G401.6 (cell line): ENCODE measurements around the gene DNAJC12.
"Not testable (repeated sequence)": the region's sequence is repeated elsewhere in the genome, so short reads cannot be mapped to it uniquely, and the experiment has no call there.

Experiments
- FAIRE-seq: peaks from 2 replicates; lab custom pipeline; 2012; peaks lifted over from hg19 to GRCh38; lab: Jason Lieb, UNC

Gene DNAJC12

DNA sequence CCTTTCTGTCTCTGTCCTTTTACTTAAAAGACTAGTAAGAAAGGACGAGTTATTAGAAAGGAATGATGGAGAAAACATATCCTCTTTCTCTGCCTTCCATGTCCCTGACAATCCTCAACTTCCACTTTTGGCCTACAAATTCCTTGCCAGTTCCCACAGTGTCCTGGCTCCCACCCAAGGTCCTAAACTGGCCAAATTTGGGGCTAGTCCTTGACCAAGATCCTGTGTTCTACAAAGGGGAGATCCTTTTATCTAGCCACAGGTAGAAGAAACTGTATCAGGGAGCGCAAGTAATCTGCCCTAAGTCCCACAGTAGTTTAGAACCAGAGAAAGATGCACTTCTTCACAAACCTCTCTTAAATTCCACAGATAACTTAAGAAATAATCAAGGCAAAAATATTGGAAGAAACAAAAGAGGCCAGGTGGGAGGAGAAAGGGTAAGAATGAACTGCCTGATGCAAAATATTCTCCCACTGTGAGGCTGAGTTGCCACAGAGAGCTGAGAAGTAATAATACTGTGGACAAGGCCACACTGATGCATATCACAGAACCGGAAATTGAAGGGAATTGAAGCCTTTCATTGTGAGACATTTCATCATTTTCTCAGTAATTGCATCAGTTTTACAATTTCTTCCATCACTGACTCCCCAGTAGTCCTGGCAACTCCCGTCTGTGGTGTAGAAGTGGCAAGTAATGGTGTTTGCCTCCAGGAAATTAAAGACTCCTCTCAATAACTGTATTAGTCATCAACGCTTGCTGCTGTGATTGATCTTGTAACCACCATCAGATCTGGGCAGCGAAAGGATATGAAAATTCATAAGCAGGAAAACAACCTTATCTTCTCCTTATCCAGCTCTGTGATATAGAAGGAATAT, 47.2 kb downstream of the DNAJC12 start:
- no peak for FAIRE-seq

DNA sequence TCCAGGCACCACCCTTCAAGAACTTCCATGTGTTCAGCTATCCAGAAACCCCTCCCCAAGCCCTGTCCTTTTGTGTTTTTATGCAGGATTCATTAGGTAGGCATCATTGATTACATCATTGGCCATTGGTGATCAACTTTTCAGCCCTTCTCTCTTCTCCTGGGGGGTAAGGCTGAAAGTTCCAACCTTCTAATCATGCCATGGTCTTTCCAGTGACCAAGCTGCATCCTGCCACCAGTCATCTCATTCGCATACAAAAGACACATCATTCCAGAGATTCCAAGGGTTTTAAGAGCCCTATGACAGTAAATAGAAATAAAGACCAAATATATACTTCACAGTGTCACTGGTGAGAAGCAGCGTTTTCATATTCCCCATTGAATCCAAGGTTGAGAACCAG, 48.2 kb downstream of the DNAJC12 start:
- no peak for FAIRE-seq

DNA sequence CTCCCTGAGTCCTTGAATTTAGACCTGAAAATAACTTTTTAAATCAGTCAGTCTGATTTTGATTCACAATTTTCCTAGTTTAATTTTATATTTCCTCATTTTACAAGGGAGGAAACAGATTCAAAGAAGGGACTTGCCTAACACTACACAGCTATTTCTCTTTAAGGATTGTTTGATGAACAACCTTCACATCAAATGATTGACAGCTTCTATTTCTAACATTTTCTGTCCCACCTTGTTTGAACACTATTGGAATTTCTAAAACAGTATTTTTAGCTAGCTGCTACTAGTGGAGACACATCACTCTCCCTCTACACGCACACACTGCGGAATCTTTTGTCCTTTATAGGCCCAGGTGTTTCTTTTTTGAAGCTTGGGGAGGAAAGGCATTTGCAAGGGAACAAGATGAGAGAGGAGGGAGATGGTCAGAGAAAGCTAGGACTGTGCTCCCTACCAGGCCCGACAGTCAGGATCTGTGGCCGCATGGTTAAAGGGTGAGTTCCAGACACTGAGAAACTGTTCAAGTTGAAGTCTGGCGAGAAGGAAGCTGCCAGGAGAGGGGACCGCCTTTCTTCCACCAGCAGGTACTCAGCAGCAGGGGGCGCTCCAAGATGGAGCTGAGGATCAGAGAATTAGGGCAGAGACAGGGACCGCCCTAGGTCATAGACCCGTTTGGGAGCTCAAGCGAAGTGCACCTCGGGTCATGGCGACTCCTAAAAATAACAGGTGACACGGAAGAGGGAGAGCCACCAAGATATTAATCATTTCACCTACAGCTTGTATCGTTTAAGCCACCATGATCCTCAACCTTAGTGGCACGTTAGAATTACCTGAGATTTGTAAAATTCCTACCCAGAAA, 49.7 kb downstream of the DNAJC12 start:
- peak; percentile 33 for FAIRE-seq

DNA sequence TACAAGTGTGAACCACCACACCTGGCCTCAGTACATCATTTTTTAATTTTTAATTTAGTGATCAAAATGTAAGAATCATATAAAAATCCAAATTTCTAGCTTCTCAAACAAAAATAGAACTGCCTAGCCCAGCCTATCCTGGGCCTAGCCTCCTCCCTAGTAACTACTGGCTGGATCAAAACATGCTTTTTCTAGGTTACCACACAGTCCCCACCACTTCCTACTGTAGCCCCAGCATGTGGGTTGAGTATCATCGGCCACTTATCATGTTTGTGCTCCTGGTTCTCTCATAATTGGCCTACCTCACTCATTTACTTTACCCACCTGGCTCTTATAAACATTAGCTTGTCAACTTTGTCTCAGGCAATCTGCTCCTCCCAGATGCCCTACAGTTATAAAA, 52.9 kb downstream of the DNAJC12 start:
- no peak for FAIRE-seq

DNA sequence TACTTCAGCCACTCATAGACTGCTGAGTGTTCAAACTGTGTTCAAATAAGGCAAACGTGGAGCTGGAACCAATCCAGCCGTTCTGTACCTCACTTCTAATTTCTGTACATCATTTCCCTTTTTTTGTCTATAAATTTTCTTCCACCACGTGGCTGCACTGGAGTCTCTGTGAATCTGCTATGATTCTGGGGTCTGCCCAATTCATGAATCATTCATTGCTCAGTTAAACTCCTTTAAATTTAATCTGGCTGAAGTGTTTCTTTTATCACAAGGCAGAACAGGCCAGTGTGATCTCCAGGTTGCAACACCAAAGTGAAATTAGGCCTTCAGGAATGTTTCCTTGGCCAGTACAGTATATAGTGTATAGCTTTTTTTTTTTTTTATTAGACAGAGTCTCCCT, 53.5 kb downstream of the DNAJC12 start:
- FAIRE-seq, result no peak

DNA sequence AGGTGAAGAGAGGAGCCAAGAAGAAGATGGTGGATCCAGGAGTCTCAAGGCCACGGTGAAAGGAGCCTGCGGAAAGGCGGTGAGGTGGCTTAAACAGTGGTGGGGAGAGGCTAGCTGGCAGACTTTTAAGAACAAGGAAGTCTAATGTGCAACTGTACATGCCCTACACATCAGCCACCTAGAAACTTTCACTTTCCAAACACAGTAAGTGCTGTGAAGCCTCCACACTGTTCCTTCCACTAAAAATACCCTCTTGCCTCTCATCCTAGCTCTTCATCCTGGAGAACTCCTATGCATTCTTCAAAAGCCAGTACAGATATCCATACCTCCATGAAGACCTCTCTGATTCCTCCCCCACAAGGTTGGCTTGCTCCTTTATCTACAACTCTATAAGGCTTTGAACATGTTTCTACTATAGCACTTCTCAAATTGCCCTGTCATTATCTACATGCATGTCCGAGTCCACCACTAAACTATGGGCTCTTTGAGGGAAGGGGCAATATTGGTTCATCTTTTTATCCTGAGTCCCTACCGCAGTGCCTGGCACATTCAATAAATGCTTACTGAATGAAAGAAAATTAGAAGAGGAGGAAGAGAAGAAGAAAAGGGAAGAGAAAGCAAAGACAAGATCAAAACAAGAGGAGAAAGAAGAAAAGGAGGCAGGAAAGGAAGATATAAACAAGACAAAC, 54.2 kb downstream of the DNAJC12 start:
- FAIRE-seq, result no peak

DNA sequence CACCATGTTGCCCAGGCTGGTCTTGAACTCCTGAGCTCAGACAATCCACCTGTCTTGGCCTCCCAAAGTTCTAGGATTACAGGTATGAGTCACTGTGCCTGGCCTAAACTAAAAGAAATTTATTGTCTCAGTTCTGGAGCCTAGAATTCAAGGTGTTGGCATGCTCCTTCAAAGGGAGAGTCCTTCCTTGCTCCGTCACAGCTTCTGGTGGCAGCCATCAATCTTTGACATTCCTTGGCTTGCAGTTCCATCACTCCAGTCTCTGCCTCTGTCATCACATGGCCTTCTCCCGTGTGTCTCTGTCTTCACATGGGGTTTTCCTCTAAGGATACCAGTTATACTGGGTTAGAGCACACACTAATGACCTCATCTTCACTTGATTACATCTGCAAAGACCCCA, 55.5 kb downstream of the DNAJC12 start:
- no peak for FAIRE-seq

DNA sequence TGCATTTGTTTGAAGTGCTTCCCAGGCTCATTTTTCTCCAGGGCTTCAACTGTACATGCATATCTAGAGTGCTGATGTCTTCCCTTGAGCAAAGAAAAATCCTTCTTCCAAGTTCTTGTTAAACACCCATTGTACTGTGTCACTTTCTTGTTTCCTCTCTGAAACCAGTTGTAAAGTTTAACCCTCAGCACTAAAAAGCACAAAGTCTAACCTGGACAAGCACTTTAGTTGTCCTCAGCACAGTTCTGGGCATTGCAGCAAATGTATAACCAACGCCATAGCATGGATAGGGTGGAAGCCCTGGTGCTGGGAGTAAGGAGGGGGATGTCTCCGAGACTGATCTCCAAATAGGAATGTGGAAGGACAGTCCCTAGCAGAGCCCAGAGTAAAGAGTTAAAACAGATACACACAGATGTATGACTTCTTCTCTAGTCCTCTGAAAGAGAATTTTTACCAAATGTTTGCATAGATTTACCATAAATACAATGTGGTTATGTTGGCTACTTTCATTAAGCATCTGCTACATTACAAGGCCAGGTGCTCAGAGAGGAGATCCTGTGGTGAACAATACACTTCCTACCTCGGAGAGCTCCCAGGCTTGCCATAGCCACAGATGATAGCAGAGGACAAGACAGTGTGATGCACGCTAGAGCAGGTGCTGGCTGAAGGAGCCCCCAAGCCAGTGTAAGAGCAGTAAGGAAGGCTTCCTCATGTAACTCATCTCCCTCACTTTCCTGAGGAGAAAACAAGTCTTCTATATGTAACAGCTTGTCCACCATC, 57.0 kb downstream of the DNAJC12 start:
- FAIRE-seq, result no peak

DNA sequence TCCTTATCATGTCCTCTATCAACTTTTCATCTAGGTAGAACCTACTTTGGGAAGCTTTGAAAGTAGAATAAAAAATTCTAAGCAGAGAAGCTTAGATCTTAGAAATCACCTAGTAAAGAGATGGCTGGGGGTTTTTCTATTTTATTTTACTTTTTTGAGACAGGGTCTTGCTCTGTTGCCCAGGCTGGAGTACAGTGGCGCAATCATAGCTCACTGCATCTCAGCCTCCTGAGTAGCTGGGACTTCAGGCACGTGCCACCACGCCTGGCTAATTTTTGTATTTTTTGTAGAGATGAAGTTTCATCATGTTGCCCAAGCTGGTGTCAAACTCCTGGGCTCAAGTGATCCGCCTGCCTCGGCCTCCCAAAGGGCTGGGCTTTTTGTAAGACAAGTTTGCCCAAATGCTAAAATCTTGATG, 57.8 kb downstream of the DNAJC12 start:
- not testable (repeated sequence) for FAIRE-seq

DNA sequence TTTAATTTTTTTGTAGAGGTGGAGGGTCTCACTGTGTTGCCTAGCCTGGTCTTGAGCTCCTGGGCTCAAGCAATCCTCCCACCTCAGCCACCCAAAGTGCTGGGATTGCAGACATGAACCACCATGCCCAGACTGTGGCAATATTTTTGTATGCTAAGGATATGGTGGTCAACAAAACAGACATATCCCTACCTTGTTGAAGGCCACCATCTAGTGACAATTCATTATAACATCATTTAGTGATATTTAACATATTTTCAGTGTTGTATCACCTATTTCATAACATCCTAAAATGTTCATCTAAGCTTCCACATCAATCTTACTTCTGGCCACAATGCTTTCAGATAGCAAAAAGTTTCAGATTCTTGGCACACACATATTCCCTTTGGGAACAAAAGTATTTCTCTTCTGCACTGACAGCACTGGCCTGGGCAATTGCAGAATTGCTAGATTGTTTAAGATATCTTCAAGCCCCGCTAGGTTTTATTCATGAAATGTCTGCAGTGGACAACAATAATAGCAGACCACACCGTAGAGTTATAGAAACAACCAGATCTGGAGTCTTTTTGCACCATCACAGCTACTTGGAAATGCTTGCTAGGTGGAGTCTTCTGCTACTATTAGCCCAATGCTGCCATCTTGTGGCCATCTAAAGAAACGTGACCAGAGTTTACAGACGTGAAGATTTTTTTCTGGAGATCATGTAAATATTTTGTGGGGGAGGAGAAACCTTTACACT, 58.4 kb downstream of the DNAJC12 start:
- peak; percentile 93 for FAIRE-seq

DNA sequence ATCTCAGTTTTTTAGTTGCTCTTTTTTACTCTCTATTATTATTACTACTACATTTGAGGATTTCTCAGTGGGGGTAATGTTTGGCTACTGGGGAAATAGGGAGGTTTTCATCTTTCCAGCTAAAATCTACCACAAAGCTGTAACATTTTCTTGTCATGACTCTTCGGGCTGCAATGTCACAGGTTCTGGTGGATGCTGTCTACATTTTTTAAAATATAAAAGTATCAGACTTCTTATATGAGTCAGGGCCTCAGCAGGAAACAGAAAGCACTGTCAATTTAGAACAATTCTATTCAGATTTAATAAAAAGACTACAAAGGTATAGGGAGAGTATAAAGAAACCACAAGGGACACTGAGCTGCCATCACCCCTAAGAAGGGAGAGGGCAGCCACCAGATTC, 61.6 kb downstream of the DNAJC12 start:
- FAIRE-seq, result no peak

DNA sequence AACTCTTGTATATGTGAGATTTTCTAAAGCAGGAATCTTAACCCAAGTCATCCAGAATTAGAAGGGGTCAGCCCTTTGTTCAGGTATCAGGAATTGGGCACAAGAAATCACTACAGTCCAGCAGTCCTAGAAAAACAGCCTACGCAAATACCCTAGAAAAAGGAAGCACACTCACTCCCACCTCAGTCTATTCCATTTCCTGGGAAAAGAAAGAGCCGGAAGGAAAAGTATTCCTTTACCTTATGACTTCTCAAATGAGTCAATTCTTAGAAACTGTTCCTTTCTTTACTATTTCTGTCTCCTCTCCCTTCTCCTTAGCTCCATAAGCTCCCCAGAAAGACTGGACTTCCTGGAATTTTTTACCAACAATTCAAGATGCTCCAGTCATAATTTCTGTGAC, 62.7 kb downstream of the DNAJC12 start:
- FAIRE-seq, result no peak

DNA sequence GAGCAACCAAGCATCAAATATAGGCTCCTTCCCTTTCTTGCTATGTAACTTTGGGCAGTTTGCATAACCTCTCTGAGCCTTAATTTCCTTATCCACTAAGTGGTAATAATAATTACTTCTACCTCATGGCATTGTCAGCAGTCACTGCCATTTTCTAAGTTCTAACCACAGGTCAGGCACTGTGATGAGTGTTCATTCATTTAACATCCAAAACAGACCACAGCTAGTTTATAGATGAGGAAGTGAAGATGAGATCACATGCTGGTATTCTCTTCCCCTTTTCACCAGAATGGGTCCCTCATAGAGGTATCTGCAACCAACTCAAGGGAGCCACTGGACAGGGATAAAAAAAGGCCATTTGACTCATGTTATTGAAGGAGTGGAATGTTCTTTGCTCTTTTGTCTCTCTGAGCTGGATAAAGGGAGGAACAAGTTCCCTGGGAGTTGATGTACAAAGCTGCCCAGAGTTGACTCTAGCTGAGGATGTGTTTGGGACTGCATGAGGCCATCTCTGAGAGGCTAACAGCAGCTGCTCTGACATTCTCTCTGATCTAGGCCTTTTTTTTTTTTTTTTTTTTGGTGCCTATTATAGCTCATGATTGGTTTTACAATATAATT, 65.0 kb downstream of the DNAJC12 start:
- no peak for FAIRE-seq

DNA sequence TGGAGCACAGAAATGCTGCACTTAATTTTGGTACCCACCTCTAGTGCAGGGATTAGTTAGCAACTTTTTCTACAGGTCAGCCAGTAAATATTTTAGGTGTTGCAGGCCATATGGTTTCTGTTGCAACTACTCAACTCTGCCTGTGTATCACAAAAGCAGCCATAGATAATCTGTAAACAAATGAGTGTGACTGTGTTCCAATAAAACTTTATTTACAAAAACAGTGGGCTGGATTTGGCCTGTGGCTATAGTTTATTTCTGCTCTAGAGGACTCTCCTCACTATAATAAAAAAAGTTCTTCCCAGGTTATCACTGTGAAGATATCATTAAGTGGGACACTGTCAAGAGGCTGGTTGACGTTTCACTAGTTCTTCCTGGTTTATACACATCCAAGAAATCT, 65.8 kb downstream of the DNAJC12 start:
- no peak for FAIRE-seq

DNA sequence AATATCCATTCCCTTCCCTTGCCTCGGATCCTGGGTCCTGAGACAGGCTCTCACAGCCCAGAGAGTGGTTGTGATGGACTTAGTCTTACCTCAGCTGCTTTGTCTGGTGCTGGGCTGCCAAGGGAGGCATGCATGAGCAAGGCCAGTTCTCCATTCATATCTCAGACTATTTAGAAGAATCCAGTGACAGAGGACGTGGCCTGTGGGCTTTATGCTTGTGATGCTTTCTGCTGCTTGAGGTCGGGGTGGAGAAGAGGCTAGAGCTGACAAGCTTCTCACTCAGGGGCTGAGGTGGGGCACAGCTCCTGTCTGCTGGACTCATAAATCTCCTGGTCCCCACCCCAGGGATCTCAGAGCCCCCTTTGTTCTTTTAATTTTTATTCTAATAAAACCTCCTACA, 66.8 kb downstream of the DNAJC12 start:
- no peak for FAIRE-seq

DNA sequence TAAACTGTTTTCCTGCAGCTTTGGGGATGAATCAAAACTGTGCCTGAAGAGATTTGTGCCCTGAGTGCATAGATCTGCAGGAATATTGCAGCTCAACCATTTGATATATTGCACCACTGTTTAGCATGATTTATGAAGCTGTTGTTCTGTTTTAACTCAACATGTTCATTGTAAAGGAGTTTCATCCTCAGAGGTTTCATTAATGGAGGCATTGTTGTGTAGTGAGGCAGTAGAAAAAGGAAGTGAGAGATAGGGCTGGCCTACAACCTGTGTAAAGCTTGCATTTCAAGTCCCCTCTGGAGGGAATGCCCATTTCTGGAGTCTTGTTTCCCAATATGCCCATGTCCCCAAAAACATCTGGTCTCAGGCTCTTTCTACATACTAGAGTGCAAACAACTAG, 67.5 kb downstream of the DNAJC12 start:
- FAIRE-seq, result no peak

DNA sequence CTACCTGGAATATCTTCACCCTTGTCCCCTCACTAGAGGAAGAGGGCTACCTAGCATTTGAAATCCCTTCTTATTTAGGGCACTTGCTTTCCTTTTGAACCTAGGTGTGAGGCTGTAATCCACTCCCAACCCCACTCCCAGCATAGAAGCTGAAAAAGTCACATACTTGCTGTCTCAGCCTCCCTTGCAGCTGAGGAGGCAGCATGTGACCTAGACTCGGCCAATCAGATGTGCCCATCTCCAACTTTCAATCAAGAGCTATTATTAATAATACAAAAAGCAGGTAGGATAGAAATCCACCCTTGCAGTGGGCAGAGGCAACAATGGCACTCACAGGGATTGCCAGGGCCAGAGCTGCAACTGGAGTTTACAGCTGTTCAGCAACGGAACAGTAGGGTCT, 70.7 kb downstream of the DNAJC12 start:
- no peak for FAIRE-seq

DNA sequence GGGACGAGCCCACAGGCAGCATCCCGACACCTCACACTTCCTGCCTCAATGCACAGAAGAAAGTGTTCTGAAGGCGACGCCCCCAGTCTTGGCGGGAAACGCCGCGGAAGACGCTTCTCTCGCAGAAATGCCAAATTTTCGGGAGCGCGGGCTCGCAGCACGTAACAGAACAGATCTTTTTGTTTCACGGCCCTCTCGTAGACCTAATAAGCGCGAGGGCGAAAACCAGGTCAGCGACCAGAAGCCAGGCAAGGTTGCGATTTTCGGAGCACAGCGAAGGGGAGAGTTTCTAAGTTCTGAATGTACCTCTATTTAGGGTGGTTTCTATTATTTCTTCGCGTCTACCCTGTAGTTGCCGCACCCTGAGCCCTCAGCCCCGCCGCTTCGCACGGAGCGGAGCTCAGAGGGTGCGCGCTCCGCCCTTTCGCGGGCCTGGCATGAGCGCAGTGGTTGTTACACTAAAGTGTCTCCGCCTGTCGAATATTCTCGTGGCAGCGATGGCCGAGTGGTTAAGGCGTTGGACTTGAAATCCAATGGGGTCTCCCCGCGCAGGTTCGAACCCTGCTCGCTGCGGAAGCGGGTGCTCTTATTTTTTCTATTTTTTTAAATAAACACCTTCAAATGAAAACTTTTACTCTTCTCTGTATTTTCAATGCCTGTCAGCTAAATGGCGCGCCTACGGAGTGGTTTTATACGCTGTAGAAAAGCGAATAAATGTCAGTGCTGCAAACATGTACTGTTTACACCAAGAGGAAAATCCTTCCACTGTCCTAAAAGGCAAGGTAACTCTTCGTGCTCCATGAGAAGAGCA, 73.8 kb downstream of the DNAJC12 start:
- FAIRE-seq, result peak; percentile 36

DNA sequence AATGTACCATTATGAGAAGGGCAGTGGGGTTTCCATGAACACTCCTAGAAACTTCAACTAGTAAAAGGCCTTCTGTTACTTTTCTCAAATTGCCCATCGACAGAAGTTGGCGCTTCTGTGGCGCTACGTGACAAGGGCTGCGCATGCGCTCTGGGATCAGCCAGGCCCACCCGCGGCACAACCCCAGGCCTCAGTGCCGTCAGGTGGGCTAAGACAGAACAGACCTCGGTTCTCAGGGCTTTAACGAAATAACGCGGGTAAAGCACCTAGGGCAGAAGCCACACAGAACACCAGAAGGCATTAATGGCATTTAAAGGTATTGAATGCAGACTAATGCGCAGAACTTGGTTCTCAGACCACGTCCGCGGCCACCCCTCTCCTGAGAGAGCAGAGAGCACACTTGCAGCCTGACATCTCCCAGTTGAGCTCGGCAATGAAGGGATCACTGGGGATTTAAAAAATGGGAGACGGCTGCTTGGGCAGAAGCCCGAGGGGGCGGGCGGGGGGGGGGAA, 74.4 kb downstream of the DNAJC12 start:
- no peak for FAIRE-seq

DNA sequence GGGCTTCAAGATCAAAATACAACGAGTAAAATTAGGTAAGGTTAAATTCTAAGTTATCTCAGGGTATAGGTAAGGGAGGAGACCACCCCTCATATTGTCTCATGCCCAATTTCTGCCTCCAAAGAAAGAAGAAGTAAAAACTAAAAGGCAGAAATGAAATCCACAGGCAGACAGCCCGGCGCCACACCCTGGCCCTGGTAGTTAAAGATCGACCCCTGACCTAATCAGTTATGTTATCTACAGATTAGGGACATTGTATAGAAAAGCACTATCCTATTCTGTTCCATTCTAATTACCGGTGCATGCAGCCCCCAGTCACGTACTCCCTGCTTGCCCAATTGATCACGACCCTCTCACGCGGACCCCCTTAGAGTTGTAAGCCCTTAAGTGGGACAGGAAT, 75.4 kb downstream of the DNAJC12 start:
- FAIRE-seq, result not testable (repeated sequence)
